ENCODE measurements around the gene PBX1.

PBX1 gene

DNA sequence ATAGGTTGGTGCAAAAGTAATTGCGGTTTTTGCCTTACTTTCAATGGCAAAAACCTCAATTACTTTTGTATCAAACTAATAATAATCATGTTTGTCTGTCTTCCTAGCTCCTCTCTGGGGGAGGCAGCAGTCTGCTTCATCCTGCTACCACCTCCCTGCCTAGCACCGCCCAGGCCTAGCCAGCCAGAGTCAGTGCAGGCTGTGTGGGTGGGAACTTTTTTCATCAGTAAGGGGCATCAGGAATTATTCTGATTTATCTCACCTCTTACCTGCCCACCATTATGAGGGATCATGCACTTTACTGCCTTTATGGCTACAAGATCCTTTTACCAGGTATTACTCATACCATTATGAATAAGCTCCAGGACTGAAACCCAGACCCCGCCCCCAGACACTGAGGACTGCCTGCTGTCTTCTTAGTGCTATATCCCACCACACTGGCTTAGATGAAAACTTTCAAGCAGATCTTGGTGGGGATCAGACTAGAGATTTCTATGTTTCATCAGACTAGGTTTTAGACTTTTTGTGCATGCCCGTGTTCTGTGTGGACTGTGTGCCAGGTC, 116.4 kb downstream of the PBX1 start:
- no peak for TF ChIP-seq JUND (IDR thresholded peaks at IDR 0.05; ENCODE audit: low read depth)
- no peak for DNase-seq (ENCODE audit: low read depth in 1 of 2, low spot score in 1 of 2)
- in situ Hi-C loops (cut with HindIII; ENCODE audit: low pct_unique_long_range_greater_than_20kb, low sequenced_read_pairs) = no loop called here

DNA sequence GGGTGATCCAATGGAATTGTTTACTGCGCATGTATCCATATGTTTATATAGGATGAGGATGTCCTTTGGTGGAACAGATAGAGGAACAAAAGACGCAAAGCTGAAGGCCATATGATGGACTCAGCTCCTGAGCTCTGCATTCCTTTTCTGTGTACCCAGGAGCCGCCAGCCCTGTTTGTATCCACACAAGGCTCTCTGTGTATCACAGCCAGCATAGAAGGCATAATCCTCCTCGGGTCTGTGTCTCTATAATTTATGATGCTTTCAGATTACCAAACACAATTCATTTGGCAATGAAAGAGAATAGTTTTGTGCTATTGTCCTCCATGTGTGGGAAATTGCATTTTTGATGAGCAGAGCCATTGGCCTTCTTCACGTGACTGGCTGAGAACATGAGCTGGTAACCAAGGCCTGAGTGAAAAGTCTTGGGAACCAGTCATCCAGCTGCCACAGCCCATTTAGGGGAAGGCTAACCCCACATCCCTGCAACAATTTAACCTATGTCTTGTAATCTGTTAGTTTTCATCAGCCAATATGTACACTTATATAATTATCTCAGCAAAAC, 119.2 kb downstream of the PBX1 start:
- DNase-seq (ENCODE audit: low read depth in 1 of 2, low spot score in 1 of 2) = no peak
- in situ Hi-C loops (cut with HindIII; ENCODE audit: low pct_unique_long_range_greater_than_20kb, low sequenced_read_pairs) = no loop called here
- TF ChIP-seq JUND (IDR thresholded peaks at IDR 0.05; ENCODE audit: low read depth) = no peak

DNA sequence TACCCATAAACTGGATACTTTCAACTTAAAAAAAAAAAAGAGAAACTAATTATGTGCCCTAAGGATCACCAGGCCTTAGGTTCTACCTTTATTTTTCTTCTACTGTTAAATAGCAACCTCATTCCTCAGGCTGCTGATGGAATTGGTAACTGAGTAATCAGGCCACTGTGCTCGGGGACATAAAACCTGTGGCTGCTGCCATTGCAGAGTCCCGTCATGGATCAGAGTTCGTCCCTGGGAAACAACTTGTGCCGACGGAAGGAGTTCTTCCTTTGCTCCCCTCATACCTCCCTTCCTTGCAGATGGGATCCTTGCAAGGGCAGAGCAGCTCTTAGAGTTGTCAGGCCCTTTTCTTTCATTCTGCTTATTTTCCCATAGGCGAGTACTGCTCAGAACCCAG, 123.6 kb downstream of the PBX1 start:
- no peak for TF ChIP-seq JUND (IDR thresholded peaks at IDR 0.05; ENCODE audit: low read depth)
- in situ Hi-C loops (cut with HindIII; ENCODE audit: low pct_unique_long_range_greater_than_20kb, low sequenced_read_pairs) = no loop called here
- DNase-seq (ENCODE audit: low read depth in 1 of 2, low spot score in 1 of 2) = no peak

DNA sequence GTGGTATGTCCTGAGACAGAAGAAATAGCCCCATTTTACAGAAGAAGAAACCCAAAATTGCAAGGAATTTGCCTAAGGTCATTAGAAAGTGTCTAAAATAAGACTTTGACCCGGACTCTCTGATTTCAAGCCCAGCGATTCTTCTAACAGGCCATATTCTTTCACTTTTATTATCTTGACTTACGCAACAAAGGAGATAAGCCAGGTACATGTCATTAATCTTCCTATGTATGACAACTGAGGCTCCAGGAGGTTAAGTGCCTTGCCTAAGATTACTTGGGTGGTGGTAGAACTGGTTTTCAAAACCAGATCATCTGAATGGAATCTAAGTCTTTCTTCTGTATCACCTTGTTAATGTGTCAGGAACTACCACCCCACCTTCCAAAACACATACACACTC, 124.3 kb downstream of the PBX1 start:
- TF ChIP-seq JUND (IDR thresholded peaks at IDR 0.05; ENCODE audit: low read depth) = no peak
- no peak for DNase-seq (ENCODE audit: low read depth in 1 of 2, low spot score in 1 of 2)
- in situ Hi-C loops (cut with HindIII; ENCODE audit: low pct_unique_long_range_greater_than_20kb, low sequenced_read_pairs) = no loop called here

DNA sequence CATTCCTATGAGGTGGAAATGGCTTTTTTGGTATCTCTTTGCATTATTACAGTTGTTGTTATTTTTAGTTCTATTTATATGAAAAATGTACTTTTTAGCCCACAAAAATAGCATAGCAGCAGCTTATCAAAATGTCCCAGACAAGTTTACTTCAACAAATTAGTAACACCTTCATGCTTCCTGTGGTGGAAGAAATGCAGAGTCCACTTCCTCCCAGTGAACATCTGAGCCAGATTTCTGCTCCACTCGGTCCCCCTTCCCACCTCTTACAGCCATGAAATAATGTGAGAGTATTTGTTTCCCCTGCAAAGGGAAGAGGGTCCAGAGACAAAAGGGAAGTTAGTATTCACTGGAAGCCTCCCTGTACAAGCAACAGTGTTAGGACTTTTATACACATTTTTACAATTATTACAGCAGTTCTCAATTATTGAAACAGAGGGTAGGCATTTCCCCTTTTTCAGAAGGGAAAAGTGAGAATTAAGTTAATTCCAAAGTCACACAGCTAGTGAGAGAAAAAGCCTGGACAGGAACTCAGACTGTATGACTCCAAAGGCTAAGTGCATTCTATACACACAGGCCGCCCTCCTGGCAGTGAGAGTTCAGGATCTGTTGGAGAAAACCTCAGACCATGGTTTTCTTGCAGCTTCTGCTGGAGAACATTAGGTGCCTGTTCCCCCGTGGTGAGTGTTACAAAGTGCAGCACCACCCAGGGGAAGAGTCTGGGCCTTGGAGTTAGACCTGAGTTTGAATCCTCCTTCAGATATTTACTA, 126.5 kb downstream of the PBX1 start:
- in situ Hi-C loops (cut with HindIII; ENCODE audit: low pct_unique_long_range_greater_than_20kb, low sequenced_read_pairs) = no loop called here
- DNase-seq (ENCODE audit: low read depth in 1 of 2, low spot score in 1 of 2) = no peak
- no peak for TF ChIP-seq JUND (IDR thresholded peaks at IDR 0.05; ENCODE audit: low read depth)

DNA sequence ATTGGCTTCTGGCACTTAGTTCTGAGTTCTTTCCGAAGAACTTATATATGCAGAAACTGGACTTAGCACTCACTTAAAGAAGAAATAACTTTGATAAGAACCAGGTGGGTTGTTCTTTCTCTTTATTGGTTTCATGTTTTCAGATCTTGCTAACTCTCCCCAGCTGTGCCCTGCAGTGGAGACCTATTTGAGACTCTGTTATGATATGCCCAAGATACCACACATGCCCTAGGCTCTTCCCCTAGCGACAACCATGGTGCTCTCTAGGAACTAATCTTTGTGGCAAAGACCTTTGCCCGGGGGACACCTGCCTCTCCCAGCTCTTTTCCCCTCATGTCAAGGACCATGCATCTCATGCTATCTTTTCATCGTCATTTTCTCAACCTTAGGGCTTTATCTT, 128.8 kb downstream of the PBX1 start:
- in situ Hi-C loops (cut with HindIII; ENCODE audit: low pct_unique_long_range_greater_than_20kb, low sequenced_read_pairs) = no loop called here
- DNase-seq (ENCODE audit: low read depth in 1 of 2, low spot score in 1 of 2) = no peak
- TF ChIP-seq JUND (IDR thresholded peaks at IDR 0.05; ENCODE audit: low read depth) = no peak

DNA sequence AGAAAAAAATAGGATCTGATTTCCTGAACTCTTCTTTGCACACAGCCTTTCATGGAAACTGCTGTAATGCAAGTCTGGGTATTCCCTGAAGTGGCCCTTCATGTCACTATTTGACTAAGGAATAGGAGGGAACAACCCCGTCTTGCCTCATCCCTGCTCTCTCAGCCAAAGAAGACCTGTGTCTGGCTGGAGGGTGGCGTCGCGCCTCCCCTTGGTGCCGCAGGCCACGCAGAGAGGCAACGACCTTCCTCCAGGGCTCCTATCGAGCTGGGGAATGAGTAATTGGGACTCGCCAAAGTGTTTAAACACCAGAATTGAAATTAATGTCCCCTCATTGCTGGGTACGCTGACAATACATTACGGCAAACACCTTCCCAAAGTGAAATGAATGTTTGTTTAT, 129.8 kb downstream of the PBX1 start:
- in situ Hi-C loops (cut with HindIII; ENCODE audit: low pct_unique_long_range_greater_than_20kb, low sequenced_read_pairs) = no loop called here
- DNase-seq (ENCODE audit: low read depth in 1 of 2, low spot score in 1 of 2) = no peak
- TF ChIP-seq JUND (IDR thresholded peaks at IDR 0.05; ENCODE audit: low read depth) = no peak

DNA sequence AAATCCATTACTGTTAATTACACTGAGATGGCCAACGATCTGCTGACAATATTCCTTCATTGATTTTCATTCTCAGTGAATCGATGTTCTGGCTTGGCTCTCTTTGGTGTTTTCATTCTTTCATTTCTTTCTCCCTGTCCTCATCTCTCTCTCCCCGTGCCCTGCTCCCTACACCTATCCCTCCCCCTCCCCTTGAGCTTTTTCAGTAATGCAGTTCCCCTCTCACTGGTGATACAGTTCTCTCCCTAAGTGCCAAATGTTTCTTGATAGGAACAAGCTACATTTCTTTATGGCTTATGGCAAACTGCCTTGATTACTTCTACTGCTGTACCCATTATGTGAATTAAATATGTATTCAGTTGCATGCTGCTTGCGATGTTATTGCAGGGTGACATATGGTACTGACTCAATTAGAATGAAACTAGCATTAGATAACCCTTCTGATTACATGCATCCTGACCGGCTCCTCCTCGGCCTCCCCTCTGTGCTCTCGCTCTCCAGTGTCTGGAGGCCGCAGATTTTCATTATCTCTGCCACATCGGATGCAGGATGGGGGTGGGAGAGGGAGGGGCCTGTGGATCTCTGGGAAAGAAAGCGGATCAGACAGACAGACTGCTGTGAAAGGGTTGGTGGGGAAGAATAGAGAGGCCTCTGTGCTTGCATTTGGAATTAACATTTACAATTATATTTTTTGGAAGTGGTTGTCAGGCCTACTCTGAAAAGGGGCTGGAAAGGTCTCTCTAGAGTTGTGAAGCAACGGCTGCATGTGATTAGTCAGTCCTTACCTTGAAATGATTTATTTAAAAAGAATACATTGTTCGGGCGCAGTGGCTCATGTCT, 130.9 kb downstream of the PBX1 start:
- DNase-seq (ENCODE audit: low read depth in 1 of 2, low spot score in 1 of 2) = no peak
- no peak for TF ChIP-seq JUND (IDR thresholded peaks at IDR 0.05; ENCODE audit: low read depth)
- in situ Hi-C loops (cut with HindIII; ENCODE audit: low pct_unique_long_range_greater_than_20kb, low sequenced_read_pairs) = no loop called here

DNA sequence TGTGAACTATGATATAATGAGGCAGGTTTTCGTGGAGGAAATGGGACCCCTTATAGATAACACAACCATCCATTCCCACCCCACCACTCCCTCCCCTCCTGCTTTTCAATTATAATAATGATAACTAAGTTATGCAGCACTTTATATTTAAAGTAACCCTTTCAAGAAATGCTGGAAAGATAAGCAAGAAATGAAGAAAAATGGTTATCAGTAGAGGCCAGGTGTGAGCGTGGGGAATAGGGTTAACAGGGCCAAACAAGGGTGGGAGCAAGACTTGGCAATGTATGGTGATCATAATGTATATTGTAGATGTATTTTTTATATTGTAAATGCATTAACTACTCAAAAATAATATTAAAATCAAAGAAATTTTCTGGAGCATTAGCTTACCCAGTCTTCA, 133.4 kb downstream of the PBX1 start:
- no peak for TF ChIP-seq JUND (IDR thresholded peaks at IDR 0.05; ENCODE audit: low read depth)
- in situ Hi-C loops (cut with HindIII; ENCODE audit: low pct_unique_long_range_greater_than_20kb, low sequenced_read_pairs) = no loop called here
- DNase-seq (ENCODE audit: low read depth in 1 of 2, low spot score in 1 of 2) = no peak

DNA sequence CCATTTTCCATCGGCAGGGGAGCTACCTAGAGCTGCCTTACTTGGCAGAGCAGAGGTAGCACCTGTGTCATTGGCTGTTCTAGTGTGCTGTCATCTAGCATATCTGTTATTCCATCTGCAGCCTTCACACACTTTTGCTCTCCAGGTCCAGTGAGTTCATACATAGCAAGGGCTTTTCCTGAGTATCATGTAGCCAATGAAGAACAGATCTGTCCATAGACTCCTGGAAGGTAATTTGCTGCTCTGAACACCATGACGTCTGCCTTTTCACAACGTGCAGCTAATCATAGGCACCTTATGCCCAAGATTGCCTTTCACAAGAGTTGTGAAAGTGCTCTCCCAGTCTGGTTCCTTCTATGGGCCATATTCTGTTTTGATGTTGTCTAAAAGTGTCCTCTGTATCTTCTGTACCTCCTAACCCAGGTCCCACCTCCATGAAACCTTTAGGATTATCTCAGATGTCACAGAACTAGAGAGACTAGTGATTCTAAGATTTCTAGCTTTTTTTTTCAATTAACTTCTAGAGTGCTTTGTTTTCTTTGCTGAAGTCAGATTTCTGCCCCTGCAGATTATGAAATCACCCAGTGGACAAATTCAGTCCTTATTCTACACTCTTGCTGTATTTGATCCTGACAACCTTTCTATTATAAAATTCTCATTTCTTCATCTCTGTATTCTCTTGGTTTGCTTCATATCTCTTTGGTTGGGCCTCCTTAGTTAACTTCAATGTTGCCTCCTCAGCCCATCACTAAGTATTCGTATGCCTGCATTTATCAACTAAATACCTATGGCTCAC, 134.8 kb downstream of the PBX1 start:
- no peak for TF ChIP-seq JUND (IDR thresholded peaks at IDR 0.05; ENCODE audit: low read depth)
- in situ Hi-C loops (cut with HindIII; ENCODE audit: low pct_unique_long_range_greater_than_20kb, low sequenced_read_pairs) = no loop called here
- no peak for DNase-seq (ENCODE audit: low read depth in 1 of 2, low spot score in 1 of 2)

DNA sequence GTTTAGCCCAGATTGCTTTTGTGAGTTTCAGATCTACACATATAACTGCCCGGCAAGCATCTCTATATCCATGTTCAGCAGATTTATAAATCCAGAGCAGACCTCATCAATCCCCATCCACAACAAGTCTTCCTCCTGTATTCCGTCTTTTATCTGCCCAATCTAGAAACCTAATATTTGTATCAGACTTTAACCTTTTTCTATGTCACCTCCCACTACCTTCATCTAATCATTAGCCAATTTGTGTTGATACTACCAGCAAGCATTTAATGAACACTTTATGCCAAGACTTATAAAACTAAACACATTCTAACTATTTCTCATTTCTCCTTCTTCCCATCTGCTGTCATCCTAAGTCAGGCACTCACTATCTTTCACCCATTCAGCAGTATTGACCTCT, 135.5 kb downstream of the PBX1 start:
- no peak for TF ChIP-seq JUND (IDR thresholded peaks at IDR 0.05; ENCODE audit: low read depth)
- DNase-seq (ENCODE audit: low read depth in 1 of 2, low spot score in 1 of 2) = no peak
- in situ Hi-C loops (cut with HindIII; ENCODE audit: low pct_unique_long_range_greater_than_20kb, low sequenced_read_pairs) = no loop called here

DNA sequence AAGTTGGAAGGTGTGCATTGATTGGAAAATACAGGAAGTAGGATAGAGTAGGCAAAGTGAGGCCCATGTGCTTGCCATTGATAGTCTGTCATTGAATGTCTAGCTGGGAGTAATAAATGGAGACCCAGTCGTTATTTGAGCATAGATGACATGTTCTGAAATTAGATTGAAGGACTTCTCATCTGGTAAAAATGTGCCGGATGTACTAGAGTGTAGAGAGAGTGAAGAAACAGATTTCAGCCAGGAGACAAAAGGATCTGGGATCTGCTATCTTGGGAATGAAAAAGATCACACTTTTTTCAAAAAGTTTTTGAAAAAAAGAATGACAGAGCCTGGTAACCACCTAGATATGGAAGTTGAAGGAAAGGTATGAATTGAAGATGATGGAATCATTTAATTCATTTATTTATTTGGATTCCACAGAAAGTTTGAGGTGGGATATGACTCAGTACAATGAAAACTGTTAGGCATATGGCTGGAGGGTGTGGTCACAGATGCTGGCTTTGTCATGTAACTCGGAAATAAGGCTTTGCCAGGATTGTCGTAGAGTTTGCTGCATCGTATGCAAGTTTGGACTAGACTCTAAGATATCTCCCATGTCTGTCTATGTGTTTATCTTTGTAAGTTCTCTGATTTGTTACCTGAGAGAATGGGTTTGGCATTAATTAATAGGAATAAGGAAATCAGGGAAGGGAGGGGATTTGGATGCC, 137.1 kb downstream of the PBX1 start:
- in situ Hi-C loops (cut with HindIII; ENCODE audit: low pct_unique_long_range_greater_than_20kb, low sequenced_read_pairs) = no loop called here
- no peak for TF ChIP-seq JUND (IDR thresholded peaks at IDR 0.05; ENCODE audit: low read depth)
- no peak for DNase-seq (ENCODE audit: low read depth in 1 of 2, low spot score in 1 of 2)
